HPDE6-E6E7 (cell line): Measurements from ENCODE around the gene JARID2.

Source experiments
- DNase-seq: peaks from one replicate; pipeline ENCODE4 v3.0.0; 2011; ENCODE audit warnings: missing footprints; ENCODE audit errors: extremely low spot score

JARID2 gene

DNA sequence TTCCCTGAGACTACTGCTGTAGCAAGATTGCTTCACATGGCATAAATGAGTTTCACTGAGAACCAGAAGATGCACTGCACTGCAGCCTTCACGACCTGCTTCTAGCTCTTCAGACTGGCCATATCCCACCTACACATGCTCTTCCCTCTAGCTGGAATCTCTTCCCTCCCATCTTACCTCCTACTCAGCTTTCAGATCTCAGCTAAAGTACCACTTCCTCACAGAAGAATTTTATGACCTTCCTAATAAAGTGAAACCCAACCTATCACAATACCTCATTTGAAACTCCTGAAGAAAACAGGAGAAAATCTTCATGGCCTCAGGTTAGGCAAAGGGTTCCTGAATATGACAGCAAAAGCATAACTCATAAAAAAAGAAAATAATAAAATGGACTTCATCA is 317.1 kb downstream of the JARID2 start:
- DNase-seq, result no peak

DNA sequence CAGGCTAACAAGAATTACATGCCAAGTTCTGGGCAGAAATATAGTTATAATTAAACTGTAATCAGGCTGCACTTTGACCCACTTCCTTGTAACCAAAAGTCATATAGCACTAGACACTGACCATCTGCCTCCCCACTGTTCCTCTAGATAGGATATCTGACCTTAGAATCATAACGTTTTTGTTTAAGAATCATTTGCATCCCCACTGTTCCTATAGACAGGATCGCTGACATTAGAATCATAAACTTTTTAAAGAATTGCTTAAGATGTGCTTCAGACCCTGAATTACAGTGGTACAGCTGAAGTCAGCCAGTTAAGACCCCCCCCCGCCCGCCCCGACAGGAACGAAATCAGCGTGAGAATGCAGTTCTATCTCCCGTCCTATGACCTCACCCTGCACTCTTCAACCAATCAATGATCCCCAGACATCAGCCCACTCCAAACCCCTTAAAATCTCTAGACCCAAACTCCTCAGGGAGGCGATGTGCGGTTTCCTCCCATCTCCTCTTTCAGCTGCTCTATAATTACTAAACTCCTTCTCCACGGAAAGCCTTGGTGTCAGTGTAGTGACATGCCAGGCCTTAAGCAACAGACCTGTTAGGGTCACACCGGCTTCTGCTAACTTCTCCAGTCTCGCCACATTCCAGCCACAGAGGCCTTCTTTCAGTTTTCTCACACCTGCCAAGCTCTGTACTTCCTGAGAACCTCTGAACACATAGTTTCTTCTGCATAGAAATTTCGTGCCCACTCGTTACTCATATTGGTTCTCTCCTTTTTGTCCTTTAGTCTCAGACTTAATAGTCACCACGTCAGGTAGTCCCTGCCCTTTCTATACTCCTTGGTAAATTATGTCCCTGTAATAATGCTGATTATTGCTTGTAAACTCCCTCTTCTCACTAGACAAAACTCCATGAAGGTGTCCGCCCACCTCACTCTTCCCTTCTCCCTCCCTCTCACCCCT is 323.4 kb downstream of the JARID2 start:
- DNase-seq, result no peak

DNA sequence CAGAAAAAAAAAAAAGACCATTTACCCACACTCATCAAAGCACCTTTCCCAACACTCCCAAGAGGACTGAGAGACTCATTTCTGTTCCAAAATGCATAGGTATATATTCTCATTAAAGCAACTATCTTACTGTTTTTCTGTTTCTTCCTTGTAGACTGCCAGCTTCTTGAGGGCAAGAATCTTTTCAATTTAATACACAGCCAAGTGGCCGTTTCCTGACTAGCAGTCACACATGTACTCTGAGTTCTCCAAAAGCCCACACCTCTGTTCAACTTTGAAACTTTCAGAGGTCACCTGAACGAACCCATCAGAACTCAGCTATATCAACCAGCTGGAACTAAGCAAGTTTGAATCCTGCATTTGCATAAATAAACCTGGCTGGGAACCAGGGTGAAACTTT is 324.3 kb downstream of the JARID2 start:
- no peak for DNase-seq
